ENCODE results near the gene ARL15. TPM values are rescaled to one million over a fixed set of nuclear protein-coding genes. Genes with fewer than 3 reads are reported as not detected.
A peak's percentile ranks its signal among the peaks of the same experiment; 100 is the strongest.

The ARL15 gene
- total and polyA plus RNA-seq, 9 of the 15 experiments (the other 6 are each of a cell fraction or from before 2014, with no cell fraction given): 18.5 to 80.4 (median 57.0) TPM

DNA sequence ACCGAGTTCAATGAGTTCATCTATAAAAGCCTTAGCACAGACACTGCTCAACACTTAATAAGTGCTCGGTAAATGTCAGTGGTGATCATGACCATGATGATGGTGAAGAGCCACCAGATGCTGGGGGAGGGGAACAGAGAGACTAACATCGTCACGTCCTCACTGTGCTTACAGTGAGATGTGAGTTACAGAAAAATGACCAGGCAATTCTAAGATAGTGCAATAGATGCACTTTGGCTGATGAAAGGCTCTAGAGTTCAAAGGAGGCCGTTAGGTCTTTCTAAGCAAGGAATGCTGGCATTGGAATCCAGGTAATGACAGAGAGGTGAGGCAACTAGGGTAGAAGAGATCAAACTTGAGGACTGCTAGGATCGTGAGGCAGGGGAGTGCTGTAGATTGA is 36.7 kb downstream of the ARL15 start (continued):
- TF ChIP-seq, protein P1, sequence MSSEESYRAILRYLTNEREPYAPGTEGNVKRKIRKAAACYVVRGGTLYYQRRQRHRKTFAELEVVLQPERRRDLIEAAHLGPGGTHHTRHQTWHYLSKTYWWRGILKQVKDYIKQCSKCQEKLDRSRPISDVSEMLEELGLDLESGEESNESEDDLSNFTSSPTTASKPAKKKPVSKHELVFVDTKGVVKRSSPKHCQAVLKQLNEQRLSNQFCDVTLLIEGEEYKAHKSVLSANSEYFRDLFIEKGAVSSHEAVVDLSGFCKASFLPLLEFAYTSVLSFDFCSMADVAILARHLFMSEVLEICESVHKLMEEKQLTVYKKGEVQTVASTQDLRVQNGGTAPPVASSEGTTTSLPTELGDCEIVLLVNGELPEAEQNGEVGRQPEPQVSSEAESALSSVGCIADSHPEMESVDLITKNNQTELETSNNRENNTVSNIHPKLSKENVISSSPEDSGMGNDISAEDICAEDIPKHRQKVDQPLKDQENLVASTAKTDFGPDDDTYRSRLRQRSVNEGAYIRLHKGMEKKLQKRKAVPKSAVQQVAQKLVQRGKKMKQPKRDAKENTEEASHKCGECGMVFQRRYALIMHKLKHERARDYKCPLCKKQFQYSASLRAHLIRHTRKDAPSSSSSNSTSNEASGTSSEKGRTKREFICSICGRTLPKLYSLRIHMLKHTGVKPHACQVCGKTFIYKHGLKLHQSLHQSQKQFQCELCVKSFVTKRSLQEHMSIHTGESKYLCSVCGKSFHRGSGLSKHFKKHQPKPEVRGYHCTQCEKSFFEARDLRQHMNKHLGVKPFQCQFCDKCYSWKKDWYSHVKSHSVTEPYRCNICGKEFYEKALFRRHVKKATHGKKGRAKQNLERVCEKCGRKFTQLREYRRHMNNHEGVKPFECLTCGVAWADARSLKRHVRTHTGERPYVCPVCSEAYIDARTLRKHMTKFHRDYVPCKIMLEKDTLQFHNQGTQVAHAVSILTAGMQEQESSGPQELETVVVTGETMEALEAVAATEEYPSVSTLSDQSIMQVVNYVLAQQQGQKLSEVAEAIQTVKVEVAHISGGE (CRISPR knock-in tag; IDR thresholded peaks at IDR 0.05): no peak
- TF ChIP-seq HDAC8 (tag; IDR thresholded peaks at IDR 0.05): no peak
- no peak for TF ChIP-seq ATF1 (CRISPR knock-in tag; IDR thresholded peaks at IDR 0.05)
- TF ChIP-seq ATF1 (tag; IDR thresholded peaks at IDR 0.05): peak; percentile 51
- TF ChIP-seq CREM (IDR thresholded peaks at IDR 0.05; ENCODE audit: low read depth): peak; percentile 61
- 0 out of 2 replicates have a peak, but pooled peaks have one; percentile 13 for TF ChIP-seq PKNOX1 (IDR thresholded peaks at IDR 0.05)
- peak; percentile 33; the same call in 1 of the 2 replicates for TF ChIP-seq SOX6 (IDR thresholded peaks at IDR 0.05)
- TF ChIP-seq NR4A1 (CRISPR knock-in tag; IDR thresholded peaks at IDR 0.05): no peak
- TF ChIP-seq NR4A1 (tag; IDR thresholded peaks at IDR 0.05): 0 out of 2 replicates have a peak, but pooled peaks have one; percentile 28
- TF ChIP-seq, protein P2, sequence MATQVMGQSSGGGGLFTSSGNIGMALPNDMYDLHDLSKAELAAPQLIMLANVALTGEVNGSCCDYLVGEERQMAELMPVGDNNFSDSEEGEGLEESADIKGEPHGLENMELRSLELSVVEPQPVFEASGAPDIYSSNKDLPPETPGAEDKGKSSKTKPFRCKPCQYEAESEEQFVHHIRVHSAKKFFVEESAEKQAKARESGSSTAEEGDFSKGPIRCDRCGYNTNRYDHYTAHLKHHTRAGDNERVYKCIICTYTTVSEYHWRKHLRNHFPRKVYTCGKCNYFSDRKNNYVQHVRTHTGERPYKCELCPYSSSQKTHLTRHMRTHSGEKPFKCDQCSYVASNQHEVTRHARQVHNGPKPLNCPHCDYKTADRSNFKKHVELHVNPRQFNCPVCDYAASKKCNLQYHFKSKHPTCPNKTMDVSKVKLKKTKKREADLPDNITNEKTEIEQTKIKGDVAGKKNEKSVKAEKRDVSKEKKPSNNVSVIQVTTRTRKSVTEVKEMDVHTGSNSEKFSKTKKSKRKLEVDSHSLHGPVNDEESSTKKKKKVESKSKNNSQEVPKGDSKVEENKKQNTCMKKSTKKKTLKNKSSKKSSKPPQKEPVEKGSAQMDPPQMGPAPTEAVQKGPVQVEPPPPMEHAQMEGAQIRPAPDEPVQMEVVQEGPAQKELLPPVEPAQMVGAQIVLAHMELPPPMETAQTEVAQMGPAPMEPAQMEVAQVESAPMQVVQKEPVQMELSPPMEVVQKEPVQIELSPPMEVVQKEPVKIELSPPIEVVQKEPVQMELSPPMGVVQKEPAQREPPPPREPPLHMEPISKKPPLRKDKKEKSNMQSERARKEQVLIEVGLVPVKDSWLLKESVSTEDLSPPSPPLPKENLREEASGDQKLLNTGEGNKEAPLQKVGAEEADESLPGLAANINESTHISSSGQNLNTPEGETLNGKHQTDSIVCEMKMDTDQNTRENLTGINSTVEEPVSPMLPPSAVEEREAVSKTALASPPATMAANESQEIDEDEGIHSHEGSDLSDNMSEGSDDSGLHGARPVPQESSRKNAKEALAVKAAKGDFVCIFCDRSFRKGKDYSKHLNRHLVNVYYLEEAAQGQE (IDR thresholded peaks at IDR 0.05; ENCODE audit: borderline replicate concordance): no peak
- TF ChIP-seq, protein P2 (CRISPR knock-in tag; IDR thresholded peaks at IDR 0.05; ENCODE audit: low read depth): no peak
- TF ChIP-seq TCFL5 (CRISPR knock-in tag; conservative IDR thresholded peaks at IDR 0.05): no peak
- no peak for TF ChIP-seq ZFX (CRISPR knock-in tag; IDR thresholded peaks at IDR 0.05)
- TF ChIP-seq, protein P3, sequence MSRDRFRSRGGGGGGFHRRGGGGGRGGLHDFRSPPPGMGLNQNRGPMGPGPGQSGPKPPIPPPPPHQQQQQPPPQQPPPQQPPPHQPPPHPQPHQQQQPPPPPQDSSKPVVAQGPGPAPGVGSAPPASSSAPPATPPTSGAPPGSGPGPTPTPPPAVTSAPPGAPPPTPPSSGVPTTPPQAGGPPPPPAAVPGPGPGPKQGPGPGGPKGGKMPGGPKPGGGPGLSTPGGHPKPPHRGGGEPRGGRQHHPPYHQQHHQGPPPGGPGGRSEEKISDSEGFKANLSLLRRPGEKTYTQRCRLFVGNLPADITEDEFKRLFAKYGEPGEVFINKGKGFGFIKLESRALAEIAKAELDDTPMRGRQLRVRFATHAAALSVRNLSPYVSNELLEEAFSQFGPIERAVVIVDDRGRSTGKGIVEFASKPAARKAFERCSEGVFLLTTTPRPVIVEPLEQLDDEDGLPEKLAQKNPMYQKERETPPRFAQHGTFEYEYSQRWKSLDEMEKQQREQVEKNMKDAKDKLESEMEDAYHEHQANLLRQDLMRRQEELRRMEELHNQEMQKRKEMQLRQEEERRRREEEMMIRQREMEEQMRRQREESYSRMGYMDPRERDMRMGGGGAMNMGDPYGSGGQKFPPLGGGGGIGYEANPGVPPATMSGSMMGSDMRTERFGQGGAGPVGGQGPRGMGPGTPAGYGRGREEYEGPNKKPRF (IDR thresholded peaks at IDR 0.05; ENCODE audit: low read depth, low read length): no peak

Data from K562 (cell line).